HepG2 (cell line): Measurements from ENCODE around the gene RPGRIP1. TPM values are rescaled to one million over a fixed set of nuclear protein-coding genes. Genes with fewer than 3 reads are reported as not detected.

Source experiments
- AGO2 ChIP-seq: fragments of 200-400 bp; formaldehyde crosslinking; optimal IDR thresholded peaks from 2 replicates; pipeline ENCODE3; 2017; ENCODE audit warnings: mild to moderate bottlenecking, low read depth, low read length, moderate library complexity
- CBX2 ChIP-seq, 2 experiments: fragments of 200-600 bp in 1 of 2; sonication (generic); formaldehyde crosslinking in 1 of 2; IDR thresholded peaks; 2 replicates each; pipeline versions ENCODE4 v1.7.0 to v1.8.1; 2018 to 2022; ENCODE audit warnings: low read depth in 2 of 2, low read length in 1 of 2, mild to moderate bottlenecking in 1 of 2, missing genetic modification reagents in 1 of 2
- FOXA3 ChIP-seq: IDR thresholded peaks from 2 replicates; pipeline ENCODE4 v1.6.1; 2016; ENCODE audit warnings: missing genetic modification reagents, missing compliant biosample characterization
- FOXP1 ChIP-seq, 2 experiments: fragments of 450-650 bp in 1 of 2; IDR thresholded peaks; 2 replicates each; pipeline ENCODE4 v1.6.1; 2017 to 2018; ENCODE audit warnings: antibody characterized with exemption in 1 of 2
- PCBP2 ChIP-seq: fragments of 200-400 bp; formaldehyde crosslinking; optimal IDR thresholded peaks from 2 replicates; pipeline ENCODE3; 2018; ENCODE audit warnings: low read length, low read depth; ENCODE audit not compliant: poor library complexity, severe bottlenecking
- POLR2A ChIP-seq, 2 experiments: IDR thresholded peaks; 2 replicates each; pipeline ENCODE4 v1.6.1; 2011; ENCODE audit warnings: low read depth in 2 of 2, low read length in 2 of 2, mild to moderate bottlenecking in 1 of 2, moderate library complexity in 1 of 2; ENCODE audit not compliant: insufficient read depth in 1 of 2
- PRPF4 ChIP-seq: fragments of 200-400 bp; formaldehyde crosslinking; IDR thresholded peaks from 2 replicates; pipeline ENCODE4 v1.6.1; 2016; ENCODE audit warnings: low read length, low read depth; ENCODE audit not compliant: poor library complexity, severe bottlenecking
- PTBP1 ChIP-seq: fragments of 200-400 bp; formaldehyde crosslinking; IDR thresholded peaks from 2 replicates; pipeline ENCODE4 v1.6.1; 2018; ENCODE audit warnings: low read length, low read depth; ENCODE audit not compliant: poor library complexity, severe bottlenecking
- RFX1 ChIP-seq: fragments of 450-650 bp; IDR thresholded peaks from 2 replicates; pipeline ENCODE4 v1.6.1; 2017
- SMAD3 ChIP-seq: sonication (generic); formaldehyde crosslinking; IDR thresholded peaks from 2 replicates; pipeline ENCODE4 v1.4.0; 2020; ENCODE audit warnings: missing genetic modification reagents
- SMARCE1 ChIP-seq: fragments of 450-650 bp; IDR thresholded peaks from 2 replicates; pipeline ENCODE4 v1.6.1; 2017; ENCODE audit warnings: borderline replicate concordance
- SNAI1 ChIP-seq: sonication (generic); formaldehyde crosslinking; IDR thresholded peaks from 2 replicates; pipeline ENCODE4 v1.5.0; 2020; ENCODE audit warnings: mild to moderate bottlenecking, missing genetic modification reagents, borderline replicate concordance
- ZBTB42 ChIP-seq: sonication (generic); formaldehyde crosslinking; IDR thresholded peaks from 2 replicates; pipeline ENCODE4 v1.5.0; 2020; ENCODE audit warnings: mild to moderate bottlenecking, missing genetic modification reagents
- ZNF44 ChIP-seq: sonication (generic); formaldehyde crosslinking; IDR thresholded peaks from 2 replicates; pipeline ENCODE4 v1.5.1; 2020; ENCODE audit warnings: mild to moderate bottlenecking, missing genetic modification reagents
- ZNF501 ChIP-seq: sonication (generic); formaldehyde crosslinking; IDR thresholded peaks from 2 replicates; pipeline ENCODE4 v1.5.1; 2020; ENCODE audit warnings: mild to moderate bottlenecking, moderate library complexity, missing genetic modification reagents
- ZNF615 ChIP-seq: sonication (generic); formaldehyde crosslinking; IDR thresholded peaks from 2 replicates; pipeline ENCODE4 v1.5.0; 2020; ENCODE audit warnings: mild to moderate bottlenecking, missing genetic modification reagents, borderline replicate concordance
- ZNF7 ChIP-seq: IDR thresholded peaks from 2 replicates; pipeline ENCODE4 v1.6.1; 2016; ENCODE audit warnings: missing biosample characterization, missing genetic modification reagents
- ZSCAN9 ChIP-seq: IDR thresholded peaks from 2 replicates; pipeline ENCODE4 v1.6.1; 2016; ENCODE audit warnings: borderline replicate concordance
- polyA plus RNA-seq, 8 experiments: library from polyadenylated mRNA; depleted of rRNA in 3 of 8; stranded (reverse) in 7 of 8; unstranded in 1 of 8; fragments of >200 nt; fragmentation: Illumina TruSeq in 4 of 8; extraction: Trizol in 4 of 8; gene quantifications; 2 replicates each; pipeline versions ENCODE4 v1.2.1 to v1.2.3, GENCODE V29; 2011 to 2016; ENCODE audit warnings: low read depth in 4 of 8, missing spikeins in 1 of 8, mixed read lengths in 1 of 8; ENCODE audit not compliant: insufficient read depth in 1 of 8
- total RNA-seq, 5 experiments: library from RNA; depleted of rRNA; stranded (reverse); fragments of >200 nt; fragmentation: Illumina TruSeq; extraction: Trizol; gene quantifications; 2 replicates each; pipeline ENCODE4 v1.2.3, GENCODE V29; 2016; ENCODE audit warnings: low read depth in 1 of 5
- TF ChIP-seq, protein P1 (sequence below): sonication (generic); formaldehyde crosslinking; IDR thresholded peaks from 2 replicates; pipeline ENCODE4 v1.8.0; 2022; ENCODE audit warnings: mild to moderate bottlenecking, missing genetic modification reagents; ENCODE audit not compliant: insufficient replicate concordance
- TF ChIP-seq, protein P2 (sequence below): sonication (generic); formaldehyde crosslinking; conservative IDR thresholded peaks from 2 replicates; pipeline ENCODE4 v1.4.0; 2020; ENCODE audit warnings: mild to moderate bottlenecking, missing genetic modification reagents, moderate library complexity
- TF ChIP-seq, protein P3 (sequence below): sonication (generic); formaldehyde crosslinking; IDR thresholded peaks from 2 replicates; pipeline ENCODE4 v1.8.1; 2023; ENCODE audit warnings: mild to moderate bottlenecking, missing genetic modification reagents, borderline replicate concordance
- TF ChIP-seq, protein P4 (sequence below): IDR thresholded peaks from 2 replicates; pipeline ENCODE4 v1.6.1; 2016
- TF ChIP-seq, protein P5 (sequence below): sonication (generic); formaldehyde crosslinking; IDR thresholded peaks from 2 replicates; pipeline ENCODE4 v1.4.0; 2020; ENCODE audit warnings: missing genetic modification reagents

RPGRIP1 gene
- total and polyA plus RNA-seq, 2 of the 13 experiments (the other 11 are each of a cell fraction or from before 2014, with no cell fraction given) = 0.13 to 1.1 TPM

DNA sequence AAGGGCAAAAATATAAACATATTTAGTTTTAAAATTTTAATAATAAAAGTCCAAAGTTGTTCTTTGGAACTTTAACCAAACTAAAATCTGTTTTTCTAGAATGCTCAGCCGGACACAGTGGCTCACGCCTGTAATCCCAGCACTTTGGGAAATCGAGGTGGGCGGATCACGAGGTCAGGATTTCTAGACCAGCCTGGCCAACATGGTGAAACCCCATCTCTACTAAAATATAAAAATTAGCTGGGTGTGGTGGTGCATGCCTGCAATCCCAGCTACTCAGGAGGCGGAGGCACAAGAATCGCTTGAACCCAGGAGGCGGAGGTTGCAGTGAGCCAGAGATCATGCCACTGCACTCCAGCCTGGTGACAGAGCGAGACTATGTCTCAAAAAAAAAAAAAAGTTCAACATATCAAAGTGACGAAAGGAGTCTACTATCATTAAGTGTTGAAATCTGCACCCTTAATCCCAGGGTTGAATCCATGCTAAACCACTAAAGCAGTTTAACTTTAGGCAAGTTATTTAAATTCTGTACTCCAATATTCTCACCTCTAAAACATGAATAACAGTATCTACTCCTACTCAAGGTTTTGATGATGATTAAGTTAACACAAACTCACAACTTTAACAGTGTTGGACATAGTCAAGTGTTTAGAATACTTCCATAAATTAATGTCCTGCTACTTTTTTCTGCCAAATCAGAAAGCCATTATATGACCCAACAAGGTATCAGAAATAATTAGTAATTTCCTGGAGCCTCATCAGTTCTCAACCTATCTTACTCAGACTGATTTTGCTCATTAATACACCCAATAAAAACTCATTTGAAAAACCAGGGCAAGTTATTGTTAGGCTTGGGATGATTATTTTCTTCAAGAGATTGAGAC, 21.6 kb upstream of the RPGRIP1 start (continued):
- TF ChIP-seq SNAI1 (CRISPR knock-in tag) (no peak), PCBP2 (no peak), ZNF44 (CRISPR knock-in tag) (no peak), ZBTB42 (no peak), POLR2A (IDR thresholded peaks at IDR 0.05; ENCODE audit: insufficient read depth in 1 of 2, low read depth in 2 of 2, low read length in 2 of 2) (peak in 1 of 2 experiments; percentile 57; a peak in 2 of 4 replicates), SMARCE1 (no peak), RFX1 (no peak), FOXA3 (no peak), ZNF501 (0 out of 2 replicates have a peak, but pooled peaks have one; percentile 50), ZNF7 (no peak), PRPF4 (peak; percentile 40), ZSCAN9 (CRISPR knock-in tag) (no peak), PTBP1 (no peak), ZNF615 (CRISPR knock-in tag) (no peak), FOXP1 (IDR thresholded peaks at IDR 0.05) (no peak), FOXP1 (CRISPR knock-in tag; IDR thresholded peaks at IDR 0.05) (no peak), SMAD3 (CRISPR knock-in tag) (no peak), AGO2 (peak; percentile 84), CBX2 (IDR thresholded peaks at IDR 0.05; ENCODE audit: low read depth, low read length) (no peak), CBX2 (CRISPR knock-in tag; IDR thresholded peaks at IDR 0.05; ENCODE audit: low read depth) (no peak)
- TF ChIP-seq, protein P1, sequence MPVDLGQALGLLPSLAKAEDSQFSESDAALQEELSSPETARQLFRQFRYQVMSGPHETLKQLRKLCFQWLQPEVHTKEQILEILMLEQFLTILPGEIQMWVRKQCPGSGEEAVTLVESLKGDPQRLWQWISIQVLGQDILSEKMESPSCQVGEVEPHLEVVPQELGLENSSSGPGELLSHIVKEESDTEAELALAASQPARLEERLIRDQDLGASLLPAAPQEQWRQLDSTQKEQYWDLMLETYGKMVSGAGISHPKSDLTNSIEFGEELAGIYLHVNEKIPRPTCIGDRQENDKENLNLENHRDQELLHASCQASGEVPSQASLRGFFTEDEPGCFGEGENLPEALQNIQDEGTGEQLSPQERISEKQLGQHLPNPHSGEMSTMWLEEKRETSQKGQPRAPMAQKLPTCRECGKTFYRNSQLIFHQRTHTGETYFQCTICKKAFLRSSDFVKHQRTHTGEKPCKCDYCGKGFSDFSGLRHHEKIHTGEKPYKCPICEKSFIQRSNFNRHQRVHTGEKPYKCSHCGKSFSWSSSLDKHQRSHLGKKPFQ (CRISPR knock-in tag) = no peak
- TF ChIP-seq, protein P2, sequence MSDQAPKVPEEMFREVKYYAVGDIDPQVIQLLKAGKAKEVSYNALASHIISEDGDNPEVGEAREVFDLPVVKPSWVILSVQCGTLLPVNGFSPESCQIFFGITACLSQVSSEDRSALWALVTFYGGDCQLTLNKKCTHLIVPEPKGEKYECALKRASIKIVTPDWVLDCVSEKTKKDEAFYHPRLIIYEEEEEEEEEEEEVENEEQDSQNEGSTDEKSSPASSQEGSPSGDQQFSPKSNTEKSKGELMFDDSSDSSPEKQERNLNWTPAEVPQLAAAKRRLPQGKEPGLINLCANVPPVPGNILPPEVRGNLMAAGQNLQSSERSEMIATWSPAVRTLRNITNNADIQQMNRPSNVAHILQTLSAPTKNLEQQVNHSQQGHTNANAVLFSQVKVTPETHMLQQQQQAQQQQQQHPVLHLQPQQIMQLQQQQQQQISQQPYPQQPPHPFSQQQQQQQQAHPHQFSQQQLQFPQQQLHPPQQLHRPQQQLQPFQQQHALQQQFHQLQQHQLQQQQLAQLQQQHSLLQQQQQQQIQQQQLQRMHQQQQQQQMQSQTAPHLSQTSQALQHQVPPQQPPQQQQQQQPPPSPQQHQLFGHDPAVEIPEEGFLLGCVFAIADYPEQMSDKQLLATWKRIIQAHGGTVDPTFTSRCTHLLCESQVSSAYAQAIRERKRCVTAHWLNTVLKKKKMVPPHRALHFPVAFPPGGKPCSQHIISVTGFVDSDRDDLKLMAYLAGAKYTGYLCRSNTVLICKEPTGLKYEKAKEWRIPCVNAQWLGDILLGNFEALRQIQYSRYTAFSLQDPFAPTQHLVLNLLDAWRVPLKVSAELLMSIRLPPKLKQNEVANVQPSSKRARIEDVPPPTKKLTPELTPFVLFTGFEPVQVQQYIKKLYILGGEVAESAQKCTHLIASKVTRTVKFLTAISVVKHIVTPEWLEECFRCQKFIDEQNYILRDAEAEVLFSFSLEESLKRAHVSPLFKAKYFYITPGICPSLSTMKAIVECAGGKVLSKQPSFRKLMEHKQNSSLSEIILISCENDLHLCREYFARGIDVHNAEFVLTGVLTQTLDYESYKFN (CRISPR knock-in tag) = no peak
- TF ChIP-seq, protein P3, sequence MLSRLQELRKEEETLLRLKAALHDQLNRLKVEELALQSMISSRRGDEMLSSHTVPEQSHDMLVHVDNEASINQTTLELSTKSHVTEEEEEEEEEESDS (CRISPR knock-in tag) = 0 out of 2 replicates have a peak, but pooled peaks have one; percentile 32
- TF ChIP-seq, protein P4, sequence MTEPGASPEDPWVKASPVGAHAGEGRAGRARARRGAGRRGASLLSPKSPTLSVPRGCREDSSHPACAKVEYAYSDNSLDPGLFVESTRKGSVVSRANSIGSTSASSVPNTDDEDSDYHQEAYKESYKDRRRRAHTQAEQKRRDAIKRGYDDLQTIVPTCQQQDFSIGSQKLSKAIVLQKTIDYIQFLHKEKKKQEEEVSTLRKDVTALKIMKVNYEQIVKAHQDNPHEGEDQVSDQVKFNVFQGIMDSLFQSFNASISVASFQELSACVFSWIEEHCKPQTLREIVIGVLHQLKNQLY (CRISPR knock-in tag) = no peak
- TF ChIP-seq, protein P5, sequence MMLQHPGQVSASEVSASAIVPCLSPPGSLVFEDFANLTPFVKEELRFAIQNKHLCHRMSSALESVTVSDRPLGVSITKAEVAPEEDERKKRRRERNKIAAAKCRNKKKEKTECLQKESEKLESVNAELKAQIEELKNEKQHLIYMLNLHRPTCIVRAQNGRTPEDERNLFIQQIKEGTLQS = no peak
